Measurements from ENCODE around the gene EEF1AKMT4.

DNA sequence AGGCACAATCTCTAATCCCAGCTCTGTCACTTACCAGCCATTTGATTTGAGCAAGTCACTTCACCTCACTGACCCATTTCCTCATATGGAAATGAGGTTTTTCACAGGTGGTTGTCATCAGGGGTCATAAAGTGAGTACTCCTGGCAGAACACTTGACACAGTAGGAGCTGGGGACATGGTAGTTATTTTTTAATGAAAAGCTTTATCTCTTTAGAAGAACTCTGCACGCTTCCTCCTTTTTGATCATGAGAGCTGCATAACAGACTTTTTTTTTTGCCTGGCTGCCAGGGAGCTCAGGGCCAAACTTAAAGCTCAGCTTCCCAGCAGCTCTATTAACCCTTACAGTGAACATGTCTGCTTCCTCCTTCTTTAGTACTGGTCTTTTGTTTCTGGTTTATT lies 11.7 kb upstream of the EEF1AKMT4 start:
- TF ChIP-seq, protein P1, sequence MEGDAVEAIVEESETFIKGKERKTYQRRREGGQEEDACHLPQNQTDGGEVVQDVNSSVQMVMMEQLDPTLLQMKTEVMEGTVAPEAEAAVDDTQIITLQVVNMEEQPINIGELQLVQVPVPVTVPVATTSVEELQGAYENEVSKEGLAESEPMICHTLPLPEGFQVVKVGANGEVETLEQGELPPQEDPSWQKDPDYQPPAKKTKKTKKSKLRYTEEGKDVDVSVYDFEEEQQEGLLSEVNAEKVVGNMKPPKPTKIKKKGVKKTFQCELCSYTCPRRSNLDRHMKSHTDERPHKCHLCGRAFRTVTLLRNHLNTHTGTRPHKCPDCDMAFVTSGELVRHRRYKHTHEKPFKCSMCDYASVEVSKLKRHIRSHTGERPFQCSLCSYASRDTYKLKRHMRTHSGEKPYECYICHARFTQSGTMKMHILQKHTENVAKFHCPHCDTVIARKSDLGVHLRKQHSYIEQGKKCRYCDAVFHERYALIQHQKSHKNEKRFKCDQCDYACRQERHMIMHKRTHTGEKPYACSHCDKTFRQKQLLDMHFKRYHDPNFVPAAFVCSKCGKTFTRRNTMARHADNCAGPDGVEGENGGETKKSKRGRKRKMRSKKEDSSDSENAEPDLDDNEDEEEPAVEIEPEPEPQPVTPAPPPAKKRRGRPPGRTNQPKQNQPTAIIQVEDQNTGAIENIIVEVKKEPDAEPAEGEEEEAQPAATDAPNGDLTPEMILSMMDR (IDR thresholded peaks at IDR 0.05) = no peak
- TF ChIP-seq ZFX (IDR thresholded peaks at IDR 0.05; ENCODE audit: borderline replicate concordance) = no peak
